Ovary (tissue), 3 donors: ENCODE results near the gene CDH23.

ENCODE experiments used
- CTCF ChIP-seq, 3 donors: fragments of 450-650 bp in 2 of 3; fragments of 200-600 bp in 1 of 3; IDR thresholded peaks; one replicate each; pipeline versions ENCODE4 v1.5.1 to v1.8.0; 2016 to 2022; ENCODE audit warnings: antibody characterized with exemption in 3 of 3, mild to moderate bottlenecking in 1 of 3
- EP300 ChIP-seq: sonication (generic); formaldehyde crosslinking; IDR thresholded peaks from one replicate; pipeline ENCODE4 v1.6.1; 2017; ENCODE audit warnings: antibody characterized with exemption
- POLR2A ChIP-seq: fragments of 450-650 bp; IDR thresholded peaks from one replicate; pipeline ENCODE4 v1.6.1; 2017; ENCODE audit warnings: antibody characterized with exemption, mild to moderate bottlenecking, moderate library complexity
- donor health status: DM: no; HTN: no; CAD: no.

- TF ChIP-seq CTCF (IDR thresholded peaks at IDR 0.05): no peak
- TF ChIP-seq POLR2A: no peak
- no peak for TF ChIP-seq EP300
Measured at GRCh38 chr10:71575934-71576801, 179.4 kb downstream of the CDH23 start.
